ENCODE measurements around the gene GPR146.

Gene GPR146

DNA sequence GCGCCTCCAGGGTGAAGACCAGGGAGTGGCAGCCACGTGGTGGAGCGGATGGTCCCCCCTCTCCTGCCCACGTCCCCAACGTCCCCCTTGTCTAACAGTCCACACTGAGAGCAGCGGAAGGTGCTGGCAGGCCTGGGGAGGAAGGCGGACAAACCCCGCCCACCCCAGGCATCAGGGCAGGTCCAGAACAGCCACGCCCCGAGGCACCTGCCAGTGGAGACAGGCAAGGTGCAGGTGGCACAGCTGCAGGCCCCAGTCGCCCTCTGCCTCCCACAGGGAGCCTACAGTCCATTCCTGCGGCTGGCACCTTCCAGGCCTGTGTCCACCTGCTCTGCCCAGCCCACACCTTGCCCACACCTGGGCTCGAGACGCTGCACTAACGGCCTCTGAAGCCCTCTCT is 36.4 kb upstream of the GPR146 start:
- no peak overlapping the region for H3K4me3 ChIP-seq (replicated peaks; ENCODE audit: low read depth, low read length)
- DNase-seq (ENCODE audit: extremely low read depth, low read depth) = no peak
- TF ChIP-seq, protein P1, sequence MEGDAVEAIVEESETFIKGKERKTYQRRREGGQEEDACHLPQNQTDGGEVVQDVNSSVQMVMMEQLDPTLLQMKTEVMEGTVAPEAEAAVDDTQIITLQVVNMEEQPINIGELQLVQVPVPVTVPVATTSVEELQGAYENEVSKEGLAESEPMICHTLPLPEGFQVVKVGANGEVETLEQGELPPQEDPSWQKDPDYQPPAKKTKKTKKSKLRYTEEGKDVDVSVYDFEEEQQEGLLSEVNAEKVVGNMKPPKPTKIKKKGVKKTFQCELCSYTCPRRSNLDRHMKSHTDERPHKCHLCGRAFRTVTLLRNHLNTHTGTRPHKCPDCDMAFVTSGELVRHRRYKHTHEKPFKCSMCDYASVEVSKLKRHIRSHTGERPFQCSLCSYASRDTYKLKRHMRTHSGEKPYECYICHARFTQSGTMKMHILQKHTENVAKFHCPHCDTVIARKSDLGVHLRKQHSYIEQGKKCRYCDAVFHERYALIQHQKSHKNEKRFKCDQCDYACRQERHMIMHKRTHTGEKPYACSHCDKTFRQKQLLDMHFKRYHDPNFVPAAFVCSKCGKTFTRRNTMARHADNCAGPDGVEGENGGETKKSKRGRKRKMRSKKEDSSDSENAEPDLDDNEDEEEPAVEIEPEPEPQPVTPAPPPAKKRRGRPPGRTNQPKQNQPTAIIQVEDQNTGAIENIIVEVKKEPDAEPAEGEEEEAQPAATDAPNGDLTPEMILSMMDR (IDR thresholded peaks at IDR 0.05; ENCODE audit: low read depth, low read length, missing control alignments) = no peak

DNA sequence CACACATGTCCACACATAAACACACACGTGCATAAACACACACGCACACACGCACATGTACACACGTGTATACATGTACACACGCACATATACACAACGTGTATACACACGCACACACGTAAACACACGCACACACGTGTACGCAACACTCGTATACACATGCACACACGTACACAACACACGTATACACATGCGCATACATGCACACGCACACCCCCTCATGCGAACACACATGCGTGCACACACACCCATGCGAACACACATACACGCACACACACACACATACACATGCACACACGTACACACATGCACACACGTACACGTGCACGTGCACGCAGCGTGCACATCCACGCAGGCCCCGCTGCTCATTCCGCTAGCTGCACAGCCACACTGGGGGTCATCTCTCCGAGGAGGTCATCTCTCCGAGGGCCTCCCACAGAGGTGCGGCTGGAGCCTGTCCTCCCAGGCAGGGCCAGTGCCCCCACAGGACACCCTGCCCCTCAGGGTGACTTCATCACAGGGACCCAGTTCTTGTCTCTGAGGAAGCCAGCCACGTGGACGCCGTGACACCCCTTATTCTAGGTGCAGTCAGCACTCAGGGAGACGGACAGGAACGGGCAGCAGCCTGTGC is 35.5 kb upstream of the GPR146 start:
- no peak overlapping the region for H3K4me3 ChIP-seq (replicated peaks; ENCODE audit: low read depth, low read length)
- TF ChIP-seq, protein P1 (IDR thresholded peaks at IDR 0.05; ENCODE audit: low read depth, low read length, missing control alignments) = no peak
- DNase-seq (ENCODE audit: extremely low read depth, low read depth) = no peak

DNA sequence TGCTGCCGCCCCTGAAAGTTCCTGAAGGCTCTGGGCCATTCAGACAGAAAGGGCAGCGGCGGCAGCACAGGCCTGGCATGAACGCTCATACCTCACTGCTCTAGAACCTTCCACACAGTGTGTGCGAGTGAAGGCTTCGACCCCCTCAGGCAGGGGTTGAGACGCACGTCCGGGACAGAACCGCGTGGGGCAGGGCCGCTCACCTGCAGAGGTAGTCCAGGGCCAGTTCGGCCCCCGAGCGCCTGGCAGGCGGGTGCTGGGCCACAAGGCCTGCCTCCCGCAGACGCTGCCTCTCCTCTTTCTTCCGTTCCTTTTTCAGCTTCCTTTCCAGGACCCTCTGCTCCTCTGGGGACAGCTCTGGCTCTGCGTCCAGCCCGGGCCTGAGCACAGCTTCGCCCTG is 34.6 kb upstream of the GPR146 start:
- no peak overlapping the region for H3K4me3 ChIP-seq (replicated peaks; ENCODE audit: low read depth, low read length)
- no peak for DNase-seq (ENCODE audit: extremely low read depth, low read depth)
- TF ChIP-seq, protein P1 (IDR thresholded peaks at IDR 0.05; ENCODE audit: low read depth, low read length, missing control alignments) = no peak

DNA sequence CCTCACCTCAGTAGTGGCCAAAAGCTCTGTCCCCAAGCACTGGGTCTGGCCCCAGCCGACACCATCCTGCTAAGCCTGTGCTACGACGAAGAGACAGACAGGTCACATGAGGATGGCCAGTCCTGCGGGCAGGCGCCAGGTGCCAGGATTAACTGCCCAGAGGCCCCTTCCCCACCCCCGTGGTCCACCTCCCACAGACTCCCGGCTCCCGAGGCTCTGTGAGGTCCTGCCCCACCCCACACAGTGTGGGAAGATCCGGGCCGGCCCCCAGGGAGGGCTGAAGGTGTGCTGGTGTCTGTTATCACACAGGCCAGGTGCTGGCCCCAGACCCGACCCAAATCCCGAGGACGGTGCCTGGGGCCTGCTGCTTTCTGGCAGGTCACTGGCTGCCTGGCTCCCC is 34.1 kb upstream of the GPR146 start:
- no peak overlapping the region for H3K4me3 ChIP-seq (replicated peaks; ENCODE audit: low read depth, low read length)
- TF ChIP-seq, protein P1 (IDR thresholded peaks at IDR 0.05; ENCODE audit: low read depth, low read length, missing control alignments) = no peak
- DNase-seq (ENCODE audit: extremely low read depth, low read depth) = no peak

DNA sequence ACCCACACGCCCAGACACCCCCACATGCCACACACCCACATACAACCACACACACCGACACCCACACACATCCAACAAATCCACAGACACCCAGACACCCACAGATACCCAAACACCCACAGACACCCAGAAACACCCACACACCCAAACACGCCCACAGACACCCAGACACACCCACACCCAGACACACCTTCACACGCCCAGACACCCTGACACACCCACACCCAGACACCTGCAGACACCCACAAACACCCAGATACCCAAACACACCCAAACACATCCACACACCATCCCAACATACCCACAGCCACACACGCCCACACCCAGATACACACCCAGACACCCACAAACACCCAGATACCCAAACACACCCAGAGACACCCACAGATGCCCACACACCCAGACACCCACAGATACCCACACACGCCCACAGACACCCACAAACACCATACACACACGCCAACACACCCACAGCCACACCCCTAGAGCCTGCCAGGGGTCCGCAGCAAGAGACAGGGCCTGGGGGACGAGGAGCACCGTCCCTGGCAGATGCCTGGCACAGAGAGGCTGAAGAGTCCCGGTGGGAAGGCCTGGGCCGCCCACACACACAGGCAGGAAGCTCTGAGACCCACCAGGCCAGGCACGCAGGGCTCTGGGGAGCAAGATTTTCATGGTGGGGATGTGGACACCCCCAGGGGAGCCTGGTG is 32.9 kb upstream of the GPR146 start:
- no peak for DNase-seq (ENCODE audit: extremely low read depth, low read depth)
- TF ChIP-seq, protein P1 (IDR thresholded peaks at IDR 0.05; ENCODE audit: low read depth, low read length, missing control alignments) = no peak
- no peak overlapping the region for H3K4me3 ChIP-seq (replicated peaks; ENCODE audit: low read depth, low read length)

DNA sequence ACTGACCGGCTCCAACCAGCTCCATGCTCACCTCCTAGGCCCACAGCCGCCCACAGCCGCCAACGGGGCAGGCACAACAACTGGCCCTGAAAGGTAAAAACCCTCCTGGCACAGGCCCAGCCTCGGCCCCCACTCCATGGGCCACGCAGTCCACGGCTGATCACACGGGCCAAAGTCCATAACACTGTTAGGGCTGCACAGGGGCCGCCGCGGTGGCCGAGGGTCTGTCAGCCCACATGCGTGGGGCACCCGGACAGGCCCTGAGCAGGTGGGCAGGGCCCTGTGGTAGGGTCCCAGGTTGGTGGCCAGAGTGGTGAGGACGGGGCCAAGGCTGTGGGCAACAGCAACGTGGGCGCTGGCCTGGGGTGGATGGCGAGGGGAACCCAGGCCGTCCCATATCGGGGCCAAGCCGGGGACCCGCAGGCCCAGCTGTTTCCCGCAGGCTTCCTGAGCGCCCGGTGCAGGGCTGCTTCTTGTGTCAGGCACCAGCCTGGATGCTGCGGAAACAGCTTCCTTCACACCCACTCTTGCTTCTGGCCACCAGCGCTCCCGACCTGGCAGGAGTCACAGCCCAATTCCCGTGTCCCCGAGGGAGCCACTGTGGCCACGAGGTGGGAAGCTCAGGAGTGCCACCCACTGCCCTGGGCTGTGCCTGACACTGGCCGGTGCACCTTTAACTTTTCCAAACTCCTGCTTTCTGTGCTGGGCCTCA is 32.2 kb upstream of the GPR146 start:
- no peak for DNase-seq (ENCODE audit: extremely low read depth, low read depth)
- TF ChIP-seq, protein P1 (IDR thresholded peaks at IDR 0.05; ENCODE audit: low read depth, low read length, missing control alignments) = no peak
- no peak overlapping the region for H3K4me3 ChIP-seq (replicated peaks; ENCODE audit: low read depth, low read length)
